Upper lobe of left lung (tissue), 6 donors: Measurements from ENCODE around the gene IGFBP5. TPM values are rescaled to one million over a fixed set of nuclear protein-coding genes. Genes with fewer than 3 reads are reported as not detected.

Source experiments
- ATAC-seq, 2 donors: fragments of 200-7000 bp; cut with Tn5 transposase; one replicate each; pipeline ENCODE4 v1.9.1; 2022; ENCODE audit warnings: mild to moderate bottlenecking in 2 of 2, moderate library complexity in 2 of 2; ENCODE audit not compliant: low FRiP score in 2 of 2
- DNase-seq, 2 donors: peaks; one replicate each; pipeline ENCODE4 v3.0.0-alpha.2; 2019 to 2020
- H3K27ac ChIP-seq, 4 donors: fragments of 200-600 bp; sonication (generic); one replicate each; pipeline ENCODE4 v1.5.1; 2016 to 2019
- H3K27me3 ChIP-seq, 4 donors: fragments of 200-600 bp; sonication (generic); one replicate each; pipeline ENCODE4 v1.5.1; 2017 to 2019
- H3K36me3 ChIP-seq, 4 donors: fragments of 200-600 bp; sonication (generic); one replicate each; pipeline ENCODE4 v1.5.1; 2016 to 2019
- H3K4me1 ChIP-seq, 4 donors: fragments of 200-600 bp; sonication (generic); one replicate each; pipeline ENCODE4 v1.5.1; 2018 to 2019
- H3K4me3 ChIP-seq, 4 donors: fragments of 200-600 bp; sonication (generic); one replicate each; pipeline ENCODE4 v1.5.1; 2017 to 2019; ENCODE audit warnings: mild to moderate bottlenecking in 2 of 4, moderate library complexity in 1 of 4
- H3K9me3 ChIP-seq, 4 donors: fragments of 200-600 bp; sonication (generic); one replicate each; pipeline ENCODE4 v1.5.1; 2018 to 2019
- EP300 ChIP-seq, 4 donors: sonication (generic); formaldehyde crosslinking; IDR thresholded peaks; one replicate each; pipeline ENCODE4 v1.5.1; 2017; ENCODE audit warnings: antibody characterized with exemption in 4 of 4, control low read depth in 2 of 4
- POLR2A ChIP-seq, 4 donors: fragments of 450-650 bp; IDR thresholded peaks; one replicate each; pipeline ENCODE4 v1.5.1; 2016 to 2017; ENCODE audit warnings: antibody characterized with exemption in 4 of 4, mild to moderate bottlenecking in 2 of 4
- POLR2AphosphoS5 ChIP-seq, 2 donors: sonication (generic); formaldehyde crosslinking; IDR thresholded peaks; one replicate each; pipeline ENCODE4 v1.5.1; 2017; ENCODE audit warnings: antibody characterized with exemption in 2 of 2
- WGBS, 2 donors: methylation state at CpG; one replicate each; pipeline ENCODE4 v1.1.5; 2017 to 2018; 5-methylcytosine and 5-hydroxymethylcytosine counted together
- total RNA-seq, 6 donors: library from RNA; depleted of rRNA in 4 of 6; stranded (reverse); fragments of >200 nt in 4 of 6; gene quantifications; one replicate each; pipeline versions ENCODE4 v1.1.0 to v1.2.1, GENCODE V29; 2016 to 2021
- TF ChIP-seq, protein P1 (sequence below), 6 experiments: fragments of 450-650 bp in 4 of 6; fragments of 200-600 bp in 2 of 6; sonication (generic) in 2 of 6; IDR thresholded peaks; one replicate each; pipeline ENCODE4 v1.5.1; 2016 to 2019; ENCODE audit warnings: antibody characterized with exemption in 6 of 6
- donor health status: DM: no; HTN: no; CAD: no; lungs with moderate emphysema.
- donor health status: DM: no; HTN: yes; CAD: no; lungs with severe emphysema.

Gene IGFBP5
- total RNA-seq, 6 donors from 2014 or later = 41.9 to 304 (median 95.5) TPM

DNA sequence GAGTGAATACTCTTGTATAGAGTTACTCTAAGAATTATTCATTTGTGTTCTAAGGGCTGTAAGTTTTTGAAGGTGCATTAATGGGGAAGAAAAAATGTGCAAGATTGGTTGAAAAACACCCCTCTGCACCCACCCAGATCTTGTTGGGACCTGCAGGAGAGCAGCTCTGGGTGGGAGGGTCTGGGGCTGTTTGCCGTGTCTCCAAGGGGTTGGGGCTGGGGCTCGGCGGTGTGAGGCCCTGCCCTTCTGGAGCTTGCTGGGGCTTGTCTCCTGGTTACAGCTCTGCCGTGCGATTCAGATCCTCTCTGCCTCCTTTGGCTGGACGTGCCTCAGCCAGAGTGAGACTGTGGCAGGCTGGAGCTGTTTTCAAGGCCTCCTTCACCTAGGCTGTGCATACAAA, 36.1 kb downstream of the IGFBP5 start:
- Histone ChIP-seq H3K4me3 (no peak overlapping the region), H3K4me1 (no peaks in the 10 kb centered on the region), H3K9me3 (no peaks in the 10 kb centered on the region), H3K36me3 (no peaks in the 10 kb centered on the region), H3K27ac (no peak overlapping the region), H3K27me3 (no peaks in the 10 kb centered on the region)
- no peak for TF ChIP-seq EP300 (IDR thresholded peaks at IDR 0.05)
- no peak for TF ChIP-seq POLR2AphosphoS5 (IDR thresholded peaks at IDR 0.05)
- no peak for TF ChIP-seq POLR2A (IDR thresholded peaks at IDR 0.05)
- TF ChIP-seq, protein P1, sequence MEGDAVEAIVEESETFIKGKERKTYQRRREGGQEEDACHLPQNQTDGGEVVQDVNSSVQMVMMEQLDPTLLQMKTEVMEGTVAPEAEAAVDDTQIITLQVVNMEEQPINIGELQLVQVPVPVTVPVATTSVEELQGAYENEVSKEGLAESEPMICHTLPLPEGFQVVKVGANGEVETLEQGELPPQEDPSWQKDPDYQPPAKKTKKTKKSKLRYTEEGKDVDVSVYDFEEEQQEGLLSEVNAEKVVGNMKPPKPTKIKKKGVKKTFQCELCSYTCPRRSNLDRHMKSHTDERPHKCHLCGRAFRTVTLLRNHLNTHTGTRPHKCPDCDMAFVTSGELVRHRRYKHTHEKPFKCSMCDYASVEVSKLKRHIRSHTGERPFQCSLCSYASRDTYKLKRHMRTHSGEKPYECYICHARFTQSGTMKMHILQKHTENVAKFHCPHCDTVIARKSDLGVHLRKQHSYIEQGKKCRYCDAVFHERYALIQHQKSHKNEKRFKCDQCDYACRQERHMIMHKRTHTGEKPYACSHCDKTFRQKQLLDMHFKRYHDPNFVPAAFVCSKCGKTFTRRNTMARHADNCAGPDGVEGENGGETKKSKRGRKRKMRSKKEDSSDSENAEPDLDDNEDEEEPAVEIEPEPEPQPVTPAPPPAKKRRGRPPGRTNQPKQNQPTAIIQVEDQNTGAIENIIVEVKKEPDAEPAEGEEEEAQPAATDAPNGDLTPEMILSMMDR (IDR thresholded peaks at IDR 0.05) = no peak
- 82 to 84% methylated on average over 6 of the region's 6 CpGs for WGBS, 2 donors
- ATAC-seq (no peak), DNase-seq (no peak)

DNA sequence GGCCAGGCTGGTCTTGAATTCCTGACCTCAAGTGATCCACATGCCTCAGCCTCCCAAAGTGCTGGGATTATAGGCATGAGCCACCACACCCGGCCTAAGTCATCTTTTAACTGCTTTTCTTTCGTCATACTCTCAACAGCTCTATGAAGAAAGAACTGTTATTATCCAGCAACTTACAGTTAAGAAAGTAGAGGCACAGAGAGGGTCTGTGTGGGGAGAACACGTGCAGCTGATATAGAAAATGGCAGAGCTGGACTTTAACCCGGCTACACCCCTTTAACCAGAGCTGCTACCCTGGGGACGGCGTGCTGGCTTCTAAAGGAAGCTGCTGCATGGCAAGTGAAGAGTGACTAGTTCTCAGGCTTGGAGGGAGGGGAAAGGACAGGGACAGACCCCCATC, 36.6 kb downstream of the IGFBP5 start:
- no peak for ATAC-seq
- Histone ChIP-seq H3K36me3 (no peaks in the 10 kb centered on the region), H3K4me1 (no peaks in the 10 kb centered on the region), H3K4me3 (no peak overlapping the region), H3K27ac (no peak overlapping the region), H3K27me3 (no peaks in the 10 kb centered on the region), H3K9me3 (no peaks in the 10 kb centered on the region)
- WGBS, 2 donors = 79 to 80% methylated on average over 6 of the region's 6 CpGs
- no peak for DNase-seq
- TF ChIP-seq EP300 (IDR thresholded peaks at IDR 0.05) (no peak), POLR2A (IDR thresholded peaks at IDR 0.05) (no peak), POLR2AphosphoS5 (IDR thresholded peaks at IDR 0.05) (no peak)
- TF ChIP-seq, protein P1 (IDR thresholded peaks at IDR 0.05) = no peak

DNA sequence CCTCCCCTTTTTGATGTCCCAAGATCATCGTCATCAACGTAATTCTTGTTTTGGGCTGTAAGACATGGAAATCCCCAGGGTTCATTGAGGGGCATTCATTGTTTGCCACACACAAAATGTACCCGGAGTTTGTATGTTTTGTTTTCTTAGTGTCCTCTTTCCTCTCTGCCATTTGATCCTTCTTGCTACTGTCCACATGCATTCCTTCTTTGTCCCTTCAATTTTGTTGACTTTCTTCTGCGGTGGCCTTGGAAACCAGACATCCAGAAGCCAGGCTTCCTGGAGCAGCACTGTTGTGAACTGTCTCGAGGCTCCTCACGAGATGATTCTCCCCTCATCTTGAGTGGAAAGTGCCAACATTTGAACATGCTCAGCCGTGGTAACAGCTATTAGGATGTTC, 37.4 kb downstream of the IGFBP5 start:
- H3K4me1 ChIP-seq = no peaks in the 10 kb centered on the region
- DNase-seq (no peak), ATAC-seq (no peak)
- H3K27me3 ChIP-seq = no peaks in the 10 kb centered on the region
- no peaks in the 10 kb centered on the region for H3K36me3 ChIP-seq
- H3K9me3 ChIP-seq = no peaks in the 10 kb centered on the region
- no peak overlapping the region for H3K27ac ChIP-seq
- no peak overlapping the region for H3K4me3 ChIP-seq
- TF ChIP-seq POLR2AphosphoS5 (IDR thresholded peaks at IDR 0.05) = no peak
- no peak for TF ChIP-seq EP300 (IDR thresholded peaks at IDR 0.05)
- no peak for TF ChIP-seq POLR2A (IDR thresholded peaks at IDR 0.05)
- TF ChIP-seq, protein P1 (IDR thresholded peaks at IDR 0.05) = no peak
- WGBS, 2 donors = 72 to 73% methylated on average over 7 of the region's 7 CpGs

DNA sequence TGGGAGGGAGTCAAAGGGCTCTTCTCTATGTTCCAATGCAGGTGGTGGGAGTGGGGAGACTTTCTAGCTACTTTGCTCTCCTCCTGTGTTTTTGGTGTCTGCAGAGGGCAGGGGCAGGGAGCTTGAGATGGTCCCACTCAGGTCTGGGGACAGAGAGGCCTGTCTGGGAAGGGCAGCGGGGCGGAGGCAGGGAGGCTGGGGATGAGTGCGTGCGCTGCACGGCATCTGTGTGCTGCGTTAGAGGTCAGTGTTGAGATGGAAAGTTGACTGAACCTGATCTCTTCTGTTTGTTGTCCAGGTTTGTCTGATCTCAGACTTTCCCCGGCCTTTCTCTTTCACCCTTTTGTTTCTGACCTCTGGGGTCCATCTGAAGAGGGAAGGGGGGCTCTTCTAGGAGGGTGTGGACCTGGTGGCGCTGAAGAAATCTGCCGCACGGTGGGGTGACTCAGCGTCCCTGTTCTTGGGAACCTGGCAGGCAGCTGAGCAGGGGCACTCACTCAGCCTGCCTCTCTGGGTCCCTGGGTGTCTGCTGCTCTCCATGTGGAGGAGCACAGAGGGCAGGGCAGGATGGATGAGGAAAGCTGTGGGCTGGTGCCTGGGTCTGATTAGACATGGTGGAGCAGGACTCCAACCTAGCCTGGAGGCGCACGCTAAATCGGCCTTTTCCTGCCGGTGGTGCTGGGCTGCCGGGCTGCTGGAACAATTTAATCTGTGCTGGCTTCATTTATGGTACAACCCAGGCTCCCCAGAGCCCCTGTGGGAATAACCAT, 38.1 kb downstream of the IGFBP5 start:
- Histone ChIP-seq H3K4me3 (no peak overlapping the region), H3K27ac (no peak overlapping the region), H3K9me3 (no peaks in the 10 kb centered on the region), H3K36me3 (no peaks in the 10 kb centered on the region), H3K27me3 (no peaks in the 10 kb centered on the region), H3K4me1 (no peaks in the 10 kb centered on the region)
- TF ChIP-seq EP300 (IDR thresholded peaks at IDR 0.05) (no peak), POLR2A (IDR thresholded peaks at IDR 0.05) (no peak), POLR2AphosphoS5 (IDR thresholded peaks at IDR 0.05) (no peak)
- TF ChIP-seq, protein P1 (IDR thresholded peaks at IDR 0.05) = no peak
- no peak for ATAC-seq
- WGBS, 2 donors = 86 to 87% methylated on average over 14 to 16 of the region's 16 CpGs
- DNase-seq = no peak

DNA sequence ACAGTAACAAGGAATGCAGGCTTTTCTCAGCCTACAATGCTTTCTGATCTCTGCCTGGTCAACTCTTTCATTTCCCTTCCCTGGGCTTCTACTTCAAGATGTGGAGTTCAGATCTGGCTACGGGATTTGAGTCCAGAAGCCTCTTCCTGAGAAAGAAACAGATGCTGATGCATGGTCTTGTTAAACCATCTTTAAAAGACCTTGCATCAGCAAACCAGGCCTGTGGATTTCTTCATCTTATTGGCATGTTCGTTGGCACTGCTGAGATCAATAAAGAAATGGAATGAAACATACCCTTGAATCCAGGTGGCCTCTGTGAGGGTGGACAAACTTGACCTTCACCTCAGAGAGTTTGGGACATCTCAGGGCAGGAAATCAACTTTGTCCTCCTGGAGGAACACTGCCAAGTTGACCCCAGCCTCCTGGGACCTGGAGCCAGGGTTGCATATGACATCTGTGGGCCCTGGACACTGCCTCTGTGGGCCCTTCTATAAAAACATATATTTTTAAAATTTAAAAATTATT, 40.8 kb downstream of the IGFBP5 start:
- H3K4me1 ChIP-seq = no peaks in the 10 kb centered on the region
- 91 to 98% methylated on average over 2 of the region's 2 CpGs for WGBS, 2 donors

More for the DNA sequence above, 40.8 kb downstream of the IGFBP5 start:
- H3K27ac ChIP-seq = no peak overlapping the region
- no peaks in the 10 kb centered on the region for H3K36me3 ChIP-seq
- no peaks in the 10 kb centered on the region for H3K27me3 ChIP-seq
- ATAC-seq = no peak
- TF ChIP-seq, protein P1 (IDR thresholded peaks at IDR 0.05) = no peak
- no peak for TF ChIP-seq POLR2A (IDR thresholded peaks at IDR 0.05)
- no peak for TF ChIP-seq EP300 (IDR thresholded peaks at IDR 0.05)
- TF ChIP-seq POLR2AphosphoS5 (IDR thresholded peaks at IDR 0.05) = no peak
- H3K4me3 ChIP-seq = no peak overlapping the region
- H3K9me3 ChIP-seq = no peaks in the 10 kb centered on the region
- no peak for DNase-seq
